GM18861 (cell line): Measurements from ENCODE around the gene PHF19.

Experiments
- ATAC-seq: cut with Tn5 transposase; IDR thresholded peaks from one replicate; pipeline ENCODE4 v1.9.1; 2021; ENCODE audit not compliant: unreplicated experiment

Gene PHF19

GRCh38 chr9:120818595-120818994 lies 58.4 kb downstream of the PHF19 start:
- ATAC-seq: no peak

- ATAC-seq: no peak
Observed at GRCh38 chr9:120815075-120815474, 61.9 kb downstream of the PHF19 start.

GRCh38 chr9:120808931-120809330 lies 68.1 kb downstream of the PHF19 start:
- ATAC-seq: no peak

GRCh38 chr9:120807607-120808379 lies 69.2 kb downstream of the PHF19 start:
- no peak for ATAC-seq
